GM21825 (cell line): Measurements from ENCODE around the gene SLC2A9.

ENCODE experiments used
- ATAC-seq: cut with Tn5 transposase; IDR thresholded peaks from one replicate; pipeline ENCODE4 v1.9.1; 2021; ENCODE audit warnings: mild to moderate bottlenecking, moderate library complexity; ENCODE audit not compliant: unreplicated experiment

Gene SLC2A9

GRCh38 chr4:10020871-10021652 is at the start of gene SLC2A9:
SLC2A9 (minus strand) TSS chr4:10021497; CDS start chr4:10021429, 68 bp downstream.
- no peak for ATAC-seq

DNA sequence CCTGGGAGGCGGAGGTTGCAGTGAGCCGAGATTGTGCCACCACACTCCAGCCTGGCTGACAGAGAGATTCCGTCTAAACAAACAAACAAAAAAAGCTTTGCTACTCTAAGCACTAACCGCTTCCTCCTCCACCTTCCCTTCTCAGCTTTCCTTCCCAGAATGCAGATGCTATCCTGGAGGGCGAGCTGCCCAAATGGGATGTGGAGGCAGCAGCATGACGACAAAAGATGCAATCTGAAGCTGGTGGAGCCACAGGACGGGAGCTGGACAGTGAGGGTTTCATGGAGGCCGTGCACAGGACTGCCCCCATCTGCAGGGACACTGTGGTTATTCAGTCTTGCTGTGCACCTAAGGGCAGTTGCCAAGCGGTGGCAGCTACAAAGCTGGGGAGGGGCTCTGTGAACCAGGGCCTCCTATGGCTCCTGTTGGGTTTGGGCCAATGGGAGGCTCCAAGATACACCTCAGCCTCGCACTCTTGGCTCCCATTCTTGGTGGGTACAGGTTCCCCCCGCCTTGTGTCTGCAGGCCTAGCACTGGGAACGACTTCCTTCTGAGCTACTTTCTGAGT is 47.9 kb upstream of the SLC2A9 start:
- ATAC-seq = no peak

DNA sequence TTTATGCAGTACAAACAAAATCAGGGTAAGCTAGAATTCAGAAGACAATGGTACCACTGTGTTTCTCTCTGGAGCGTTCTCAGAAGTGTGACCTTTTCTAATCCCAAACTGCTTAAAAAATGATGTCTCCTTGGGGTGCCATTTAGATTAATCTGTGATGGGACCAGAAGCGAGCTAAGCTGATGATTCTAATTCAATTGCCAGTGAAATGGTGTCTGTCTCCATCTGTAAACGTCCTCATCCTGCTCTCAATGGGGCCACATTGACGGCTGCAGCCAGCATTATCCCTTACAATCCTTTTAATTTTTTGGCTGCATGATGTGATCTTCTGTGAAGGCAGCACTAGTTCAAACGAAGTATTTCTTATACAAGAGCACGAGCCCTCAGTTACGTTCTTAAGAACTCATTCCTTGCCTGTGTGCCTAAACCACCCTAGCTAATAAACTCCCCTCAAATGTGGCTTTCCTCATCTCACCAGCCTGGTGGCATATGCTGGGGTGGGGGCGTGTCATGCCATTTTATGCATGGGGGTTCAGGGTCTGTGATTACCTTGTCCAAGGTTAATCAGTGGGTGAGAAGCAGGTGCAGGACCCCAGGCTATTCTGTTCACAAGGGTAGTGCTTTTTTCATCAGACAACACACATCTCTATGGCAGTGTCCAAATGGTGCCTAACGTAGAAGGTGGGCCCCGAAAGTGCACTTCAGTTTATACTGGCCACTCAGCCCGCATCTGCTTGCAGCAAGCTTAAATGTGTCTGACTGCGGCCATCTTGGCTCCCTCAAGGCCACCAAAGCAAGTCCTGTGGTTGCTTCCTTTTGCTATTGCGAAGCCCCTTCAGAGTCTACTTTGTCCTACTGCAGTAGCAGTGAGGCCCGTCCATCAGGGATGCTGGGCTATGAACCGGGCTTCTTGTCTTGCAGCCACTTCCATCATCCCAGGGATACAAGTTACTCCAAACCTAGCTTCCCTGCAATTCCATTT is 45.7 kb upstream of the SLC2A9 start:
- ATAC-seq = no peak

DNA sequence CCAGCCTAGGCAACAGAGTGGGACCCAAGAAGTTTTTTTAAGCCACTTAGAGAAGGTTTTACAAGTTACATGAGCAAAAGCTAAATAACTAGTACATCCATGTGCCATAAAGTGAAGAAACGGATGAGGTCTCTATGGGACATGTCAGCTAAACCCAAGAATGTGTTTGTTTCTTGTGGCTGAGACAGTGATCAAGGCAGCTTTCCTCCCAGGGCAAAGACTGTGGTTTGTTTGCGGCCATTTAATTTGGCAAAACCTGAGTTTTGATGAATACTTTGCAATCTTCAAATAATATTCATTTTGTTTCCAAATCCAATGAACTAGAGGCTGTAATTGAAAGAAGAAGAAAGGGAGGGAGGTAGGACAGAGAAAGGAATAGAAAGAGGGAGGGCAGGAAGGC is 44.9 kb upstream of the SLC2A9 start:
- ATAC-seq = no peak

DNA sequence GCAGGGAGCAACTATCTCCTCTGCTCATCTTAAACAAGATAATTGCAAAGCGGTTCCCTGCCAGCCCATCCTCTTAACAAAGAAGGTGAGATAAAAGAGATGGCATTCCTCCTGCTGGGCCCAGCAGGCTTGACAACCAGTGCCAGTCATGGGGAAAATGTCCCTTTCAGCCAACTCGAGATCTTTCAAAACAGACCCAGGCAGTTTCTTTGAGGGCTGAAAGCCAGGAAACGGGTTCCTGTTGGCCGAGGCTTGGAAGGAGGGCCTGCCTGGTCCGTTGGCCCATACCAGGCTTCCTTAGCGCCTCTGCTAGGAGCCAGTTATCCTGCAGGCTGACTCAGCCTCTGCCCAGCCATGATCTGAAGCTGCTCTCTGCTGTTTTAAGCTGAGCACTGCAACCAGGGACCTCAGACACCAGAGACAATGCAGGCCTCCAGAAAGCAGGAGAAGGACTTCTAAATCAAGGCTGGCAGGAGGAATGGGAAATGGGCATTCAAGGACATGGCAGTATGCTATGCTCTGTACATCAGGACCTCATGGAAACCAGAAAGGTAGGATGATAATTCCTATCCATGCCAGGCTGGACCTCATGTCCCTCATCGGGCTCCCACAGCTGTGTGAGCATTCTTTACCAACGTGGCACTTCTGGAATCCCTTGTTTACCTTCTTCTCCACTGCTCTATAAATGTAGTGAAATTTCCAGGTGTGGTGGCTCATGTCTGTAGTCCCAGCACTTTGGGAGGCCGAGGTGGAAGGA is 42.4 kb upstream of the SLC2A9 start:
- no peak for ATAC-seq

- no peak for ATAC-seq
These were observed 40.5 kb upstream of the SLC2A9 start for GRCh38 chr4:10061650-10062415.

DNA sequence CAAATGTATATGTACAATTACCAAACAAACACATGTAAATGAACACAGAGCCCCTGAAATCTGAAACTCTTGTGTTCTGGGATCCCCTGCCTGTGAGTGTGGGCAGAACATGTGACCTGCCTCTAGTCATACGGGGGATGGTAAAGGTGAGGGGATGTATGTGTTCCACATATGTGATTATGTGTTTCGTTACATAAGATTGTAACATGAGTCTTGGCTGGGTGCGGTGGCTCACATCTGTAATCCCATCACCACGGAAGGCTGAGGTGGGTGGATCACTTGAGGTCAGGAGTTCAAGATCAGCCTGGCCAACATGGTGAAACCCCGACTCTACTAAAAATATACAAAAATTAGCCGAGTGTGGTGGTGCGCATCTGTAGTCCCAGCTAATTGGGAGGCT is 37.1 kb upstream of the SLC2A9 start:
- no peak for ATAC-seq

GRCh38 chr4:10057023-10057395 is 35.7 kb upstream of the SLC2A9 start:
- ATAC-seq = no peak

DNA sequence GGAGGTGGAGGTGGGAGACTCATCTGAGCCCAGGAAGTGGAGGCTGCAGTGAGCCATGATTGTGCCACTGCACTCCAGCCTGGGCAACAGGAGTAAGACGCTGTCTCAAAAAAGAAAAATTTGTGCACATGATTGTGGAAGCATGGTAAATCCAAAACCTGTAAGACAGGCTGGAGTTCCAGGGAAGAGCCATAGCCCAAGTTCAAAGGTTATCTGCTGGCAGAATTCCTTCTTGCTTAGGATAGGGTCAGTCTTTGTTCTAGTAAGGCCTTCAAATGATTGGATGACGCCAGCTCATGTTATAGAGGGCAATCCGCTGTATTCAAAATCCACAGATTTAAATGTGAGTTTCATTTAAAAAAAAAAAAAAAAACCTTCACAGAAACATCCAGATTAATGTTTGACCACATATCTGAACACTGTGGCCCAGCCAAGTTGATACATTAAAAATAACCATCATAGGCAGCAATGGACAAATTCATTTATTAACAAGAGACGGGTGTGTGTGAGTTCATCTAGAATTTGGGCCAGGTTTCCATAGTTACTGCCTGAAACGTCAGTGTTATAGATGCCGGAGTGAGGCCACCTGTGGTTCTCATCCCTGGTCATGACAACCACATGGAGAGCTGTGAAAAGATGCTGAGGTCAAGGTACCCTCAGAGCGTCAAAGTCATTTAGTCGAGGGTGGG is 35.2 kb upstream of the SLC2A9 start:
- ATAC-seq = no peak

DNA sequence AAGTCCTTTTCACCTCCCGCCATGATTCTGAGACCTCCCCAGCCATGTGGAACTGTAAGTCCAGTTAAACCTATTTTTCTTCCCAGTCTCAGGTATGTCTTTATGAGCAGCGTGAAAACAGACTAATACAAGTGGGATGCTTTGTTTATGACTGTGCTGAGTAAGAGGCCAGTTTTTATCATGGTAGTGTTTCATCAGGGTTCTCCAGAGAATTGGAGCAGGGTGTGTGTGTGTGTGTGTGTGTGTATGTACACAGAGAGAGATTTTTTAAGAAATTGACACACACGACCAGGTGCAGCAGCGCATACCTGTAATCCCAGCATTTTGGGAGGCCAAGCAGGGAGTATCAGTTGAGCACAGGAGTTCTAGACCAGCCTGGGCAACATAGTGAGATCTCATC is 34.6 kb upstream of the SLC2A9 start:
- no peak for ATAC-seq

DNA sequence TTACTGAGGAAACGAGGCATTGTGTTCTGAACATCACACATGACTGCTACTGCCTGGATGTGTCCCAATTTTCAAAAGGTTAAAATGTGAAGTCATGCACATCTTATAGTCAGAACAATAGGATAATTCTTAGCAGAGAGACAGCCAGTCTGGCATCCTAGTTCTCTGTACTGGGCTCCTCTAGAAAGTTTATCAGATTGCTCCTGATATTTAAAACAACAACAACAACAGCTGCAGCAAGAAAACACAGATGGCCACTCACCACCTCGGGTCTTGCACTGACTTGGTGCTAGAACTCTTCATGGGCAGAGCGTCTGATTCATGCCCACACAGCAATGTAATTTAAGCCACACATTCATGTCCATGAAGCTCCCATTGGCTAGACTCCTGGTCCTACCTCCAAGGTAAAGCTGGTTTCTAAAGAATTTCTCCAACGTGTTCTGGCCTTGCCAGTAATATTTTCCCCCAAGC is 33.3 kb upstream of the SLC2A9 start:
- no peak for ATAC-seq

DNA sequence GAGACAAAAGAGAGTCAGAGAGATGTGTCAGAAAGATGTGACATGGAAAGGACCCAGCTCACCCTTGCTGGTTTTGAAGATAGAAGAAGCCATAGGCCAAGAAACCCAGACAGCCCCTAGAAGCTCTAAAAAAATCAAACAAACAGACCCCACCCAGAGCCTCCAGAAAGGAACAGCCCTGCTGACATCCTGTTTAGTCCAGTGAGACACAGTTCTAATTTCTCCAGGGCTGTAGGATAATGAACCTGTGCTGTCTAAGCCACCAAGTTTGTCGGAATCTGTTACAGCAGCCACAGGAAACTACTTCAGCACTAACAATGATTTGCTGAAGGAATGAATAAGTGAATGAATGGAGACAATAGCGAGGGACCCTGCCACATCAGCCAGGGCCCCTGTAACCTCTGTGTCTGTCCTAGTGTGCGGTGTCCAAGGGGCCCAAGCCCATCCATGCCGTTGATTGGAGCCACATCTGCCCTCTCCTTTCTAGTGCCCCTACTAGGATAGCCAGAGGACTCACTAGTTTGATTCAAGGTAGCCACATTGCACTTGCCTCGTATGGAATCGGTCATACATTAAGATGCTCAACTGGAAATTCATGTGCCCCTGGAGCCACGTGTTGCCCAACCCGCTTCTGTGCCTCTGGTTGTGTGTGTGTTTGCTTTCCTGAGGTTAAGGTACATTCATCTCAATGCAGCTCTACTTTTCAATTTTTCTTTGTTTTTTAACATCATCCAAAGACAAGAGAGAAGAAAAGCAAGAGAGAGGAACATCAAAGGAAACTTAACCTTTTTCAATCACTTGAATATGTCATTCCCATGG is 32.5 kb upstream of the SLC2A9 start:
- no peak for ATAC-seq

DNA sequence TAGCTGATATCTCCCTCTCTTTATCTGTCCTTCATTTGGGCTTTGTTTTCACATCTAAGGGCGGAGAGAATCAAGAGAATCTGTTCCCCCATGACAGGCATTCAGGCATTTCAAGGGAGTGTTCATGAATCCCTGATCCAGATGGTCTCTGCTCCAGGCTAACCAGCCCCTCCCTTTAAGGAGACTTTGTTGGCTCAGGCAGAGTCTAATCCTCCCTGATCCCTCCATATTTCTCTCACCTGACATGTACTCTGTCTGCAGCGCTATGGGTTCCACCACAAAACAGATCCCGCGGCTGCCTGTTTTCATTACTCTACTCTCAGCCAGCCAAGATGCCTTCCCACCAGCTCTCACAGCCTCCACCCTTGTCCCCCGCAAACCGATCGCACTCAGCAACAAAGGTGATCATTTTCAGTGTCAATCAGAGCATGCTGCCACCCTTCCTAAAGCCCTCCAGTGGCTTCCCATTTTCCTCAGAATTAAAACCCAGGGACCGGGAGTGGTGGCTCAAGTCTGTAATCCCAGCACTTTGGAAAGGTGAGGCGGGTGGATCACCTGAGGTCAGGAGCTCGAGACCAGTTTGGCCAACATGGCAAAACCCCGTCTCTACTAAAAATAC is 30.3 kb upstream of the SLC2A9 start:
- ATAC-seq = no peak

- no peak for ATAC-seq
These were observed 29.4 kb upstream of the SLC2A9 start for GRCh38 chr4:10050721-10051120.

- ATAC-seq = no peak
These were observed 29.0 kb upstream of the SLC2A9 start for GRCh38 chr4:10050261-10050661.

GRCh38 chr4:10048941-10049697 is 27.8 kb upstream of the SLC2A9 start:
- no peak for ATAC-seq

GRCh38 chr4:10047967-10048366 is 26.7 kb upstream of the SLC2A9 start:
- no peak for ATAC-seq
